ENCODE data around the gene SNX12.

The SNX12 gene

DNA sequence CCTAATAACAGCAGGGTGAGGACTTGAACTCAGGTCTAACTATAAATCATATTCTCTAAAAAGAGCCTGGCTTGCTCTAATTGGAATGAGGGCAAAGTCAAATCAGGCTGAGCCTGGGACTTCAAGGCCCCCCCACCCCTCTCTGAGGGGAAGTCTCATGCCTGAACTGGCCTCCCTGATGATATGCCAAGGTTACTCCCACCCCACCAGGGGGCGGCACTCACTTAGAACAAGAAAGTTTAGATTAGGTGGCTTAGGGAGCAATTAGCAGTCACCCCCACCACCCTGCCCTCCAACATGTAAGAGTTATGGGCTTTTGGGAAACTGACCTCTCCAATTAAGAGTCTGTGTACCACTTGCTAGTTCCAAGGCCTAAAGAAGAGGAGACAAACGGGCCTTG is 30.2 kb upstream of the SNX12 start:
- H3K27ac ChIP-seq, result no peak overlapping the region
- TF ChIP-seq ZFX (IDR thresholded peaks at IDR 0.05; ENCODE audit: borderline replicate concordance), result no peak
- TF ChIP-seq, protein P1, sequence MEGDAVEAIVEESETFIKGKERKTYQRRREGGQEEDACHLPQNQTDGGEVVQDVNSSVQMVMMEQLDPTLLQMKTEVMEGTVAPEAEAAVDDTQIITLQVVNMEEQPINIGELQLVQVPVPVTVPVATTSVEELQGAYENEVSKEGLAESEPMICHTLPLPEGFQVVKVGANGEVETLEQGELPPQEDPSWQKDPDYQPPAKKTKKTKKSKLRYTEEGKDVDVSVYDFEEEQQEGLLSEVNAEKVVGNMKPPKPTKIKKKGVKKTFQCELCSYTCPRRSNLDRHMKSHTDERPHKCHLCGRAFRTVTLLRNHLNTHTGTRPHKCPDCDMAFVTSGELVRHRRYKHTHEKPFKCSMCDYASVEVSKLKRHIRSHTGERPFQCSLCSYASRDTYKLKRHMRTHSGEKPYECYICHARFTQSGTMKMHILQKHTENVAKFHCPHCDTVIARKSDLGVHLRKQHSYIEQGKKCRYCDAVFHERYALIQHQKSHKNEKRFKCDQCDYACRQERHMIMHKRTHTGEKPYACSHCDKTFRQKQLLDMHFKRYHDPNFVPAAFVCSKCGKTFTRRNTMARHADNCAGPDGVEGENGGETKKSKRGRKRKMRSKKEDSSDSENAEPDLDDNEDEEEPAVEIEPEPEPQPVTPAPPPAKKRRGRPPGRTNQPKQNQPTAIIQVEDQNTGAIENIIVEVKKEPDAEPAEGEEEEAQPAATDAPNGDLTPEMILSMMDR (IDR thresholded peaks at IDR 0.05), result peak; percentile 39

DNA sequence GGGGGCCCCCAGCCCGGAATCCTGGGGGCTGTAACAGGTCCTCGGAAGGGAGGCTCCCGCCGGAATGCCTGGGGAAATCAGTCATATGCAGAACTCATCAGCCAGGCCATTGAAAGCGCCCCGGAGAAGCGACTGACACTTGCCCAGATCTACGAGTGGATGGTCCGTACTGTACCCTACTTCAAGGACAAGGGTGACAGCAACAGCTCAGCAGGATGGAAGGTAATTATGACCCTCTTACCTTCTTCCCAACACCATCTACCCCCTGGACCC is 28.6 kb upstream of the SNX12 start:
- TF ChIP-seq ZFX (IDR thresholded peaks at IDR 0.05; ENCODE audit: borderline replicate concordance), result no peak
- TF ChIP-seq, protein P1 (IDR thresholded peaks at IDR 0.05), result no peak
- no peak overlapping the region for H3K27ac ChIP-seq

DNA sequence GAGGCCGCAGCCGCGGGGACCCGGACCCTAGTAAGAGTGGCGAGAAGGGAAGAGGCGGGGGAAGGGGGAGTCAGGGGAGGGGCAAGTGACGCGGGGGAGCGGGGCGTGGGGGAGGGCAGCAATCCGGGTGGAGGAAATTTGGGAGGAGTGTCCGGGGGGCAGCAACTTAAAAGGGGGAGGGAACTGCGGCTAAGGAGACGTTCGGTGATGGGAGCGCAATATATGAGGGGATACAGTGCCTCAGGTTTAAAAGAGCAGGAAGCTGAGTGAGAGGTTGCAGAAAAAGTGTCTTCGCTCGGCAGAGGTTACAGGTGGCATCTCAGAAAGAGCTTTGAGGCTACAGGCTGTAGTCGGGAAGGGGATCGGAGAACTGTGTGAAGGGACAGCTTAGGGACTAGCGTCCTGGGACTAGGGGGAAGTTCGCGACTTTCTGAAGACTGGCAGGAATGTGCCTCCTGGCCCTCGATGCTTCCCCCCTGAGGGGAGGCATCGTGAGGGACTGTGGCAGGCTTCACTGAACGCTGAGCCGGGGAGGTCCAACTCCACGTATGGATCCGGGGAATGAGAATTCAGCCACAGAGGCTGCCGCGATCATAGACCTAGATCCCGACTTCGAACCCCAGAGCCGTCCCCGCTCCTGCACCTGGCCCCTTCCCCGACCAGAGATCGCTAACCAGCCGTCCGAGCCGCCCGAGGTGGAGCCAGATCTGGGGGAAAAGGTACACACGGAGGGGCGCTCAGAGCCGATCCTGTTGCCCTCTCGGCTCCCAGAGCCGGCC is 28.0 kb upstream of the SNX12 start:
- H3K27ac ChIP-seq, result no peak overlapping the region
- TF ChIP-seq, protein P1 (IDR thresholded peaks at IDR 0.05), result no peak

DNA sequence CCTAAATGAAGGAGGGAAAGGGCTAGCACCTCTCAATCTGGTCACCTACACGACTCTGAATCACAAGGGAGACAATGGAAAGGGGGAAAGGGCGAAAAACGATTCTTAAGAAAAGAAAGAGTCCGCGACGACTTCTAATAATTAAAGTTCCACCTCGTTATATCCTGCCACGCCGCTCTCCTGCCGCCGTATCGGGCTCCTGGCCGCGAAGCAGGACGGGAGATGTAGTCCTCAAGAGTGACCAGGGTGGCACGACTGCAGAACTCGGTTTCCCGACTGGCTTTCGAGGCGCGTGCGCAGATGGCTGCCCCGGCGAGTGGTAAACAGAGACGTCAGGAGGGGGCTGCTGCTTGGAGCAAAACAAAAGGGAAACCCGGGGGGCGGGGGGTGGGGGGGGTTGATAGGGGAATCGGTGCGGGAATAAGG is 27.4 kb upstream of the SNX12 start, which contains the start of gene FOXO4:
Gene FOXO4, plus strand, starts transcription at position 297 of the 426 bp plus-strand sequence. CDS start 678 bp downstream, outside the sequence.
- TF ChIP-seq ZFX (IDR thresholded peaks at IDR 0.05; ENCODE audit: borderline replicate concordance), result no peak
- TF ChIP-seq, protein P1 (IDR thresholded peaks at IDR 0.05), result no peak
- no peak within 1 kb of the TSS for H3K27ac ChIP-seq

DNA sequence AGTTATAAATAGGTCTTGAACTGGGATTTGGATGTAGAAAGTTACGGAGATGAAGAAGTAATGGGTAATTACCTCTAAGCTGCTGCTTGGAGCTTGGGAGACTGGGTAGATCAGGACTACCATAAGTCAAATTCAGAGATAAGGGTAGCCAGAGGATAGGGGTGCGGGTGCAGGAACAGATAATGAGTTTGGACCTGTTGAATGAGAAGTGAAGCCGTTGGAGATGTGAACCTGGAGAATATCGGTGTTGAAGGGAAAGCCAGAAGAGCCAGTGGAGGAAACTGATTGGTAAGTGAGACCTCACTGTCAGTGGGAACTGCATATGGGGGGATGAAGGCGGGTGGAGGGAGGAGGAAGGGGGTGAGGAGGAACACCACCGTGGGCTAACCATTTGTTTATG is 26.9 kb upstream of the SNX12 start:
- TF ChIP-seq ZFX (IDR thresholded peaks at IDR 0.05; ENCODE audit: borderline replicate concordance), result no peak
- TF ChIP-seq, protein P1 (IDR thresholded peaks at IDR 0.05), result no peak
- H3K27ac ChIP-seq, result no peak overlapping the region

DNA sequence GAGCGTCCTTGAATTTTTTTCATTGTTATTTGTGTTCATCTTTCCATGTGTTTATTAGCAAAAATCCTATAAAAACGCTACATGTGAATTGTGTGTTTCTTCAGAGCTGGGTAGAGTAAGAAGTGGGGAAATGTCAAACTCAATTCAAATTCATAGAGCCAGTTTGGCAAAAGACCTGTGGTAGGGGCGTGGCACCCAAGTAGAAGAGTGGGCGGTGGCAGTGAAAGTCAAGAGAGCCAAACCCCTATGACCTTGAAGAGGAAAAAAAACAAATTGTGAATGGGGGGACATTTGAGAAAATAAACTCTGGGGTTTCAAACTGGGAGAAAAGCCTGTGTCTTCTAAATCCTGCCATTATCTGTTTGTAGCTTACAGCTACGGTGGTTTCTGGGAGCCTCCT is 23.1 kb upstream of the SNX12 start:
- H3K27ac ChIP-seq, result no peak overlapping the region
- no peak for TF ChIP-seq ZFX (IDR thresholded peaks at IDR 0.05; ENCODE audit: borderline replicate concordance)
- TF ChIP-seq, protein P1 (IDR thresholded peaks at IDR 0.05), result no peak

DNA sequence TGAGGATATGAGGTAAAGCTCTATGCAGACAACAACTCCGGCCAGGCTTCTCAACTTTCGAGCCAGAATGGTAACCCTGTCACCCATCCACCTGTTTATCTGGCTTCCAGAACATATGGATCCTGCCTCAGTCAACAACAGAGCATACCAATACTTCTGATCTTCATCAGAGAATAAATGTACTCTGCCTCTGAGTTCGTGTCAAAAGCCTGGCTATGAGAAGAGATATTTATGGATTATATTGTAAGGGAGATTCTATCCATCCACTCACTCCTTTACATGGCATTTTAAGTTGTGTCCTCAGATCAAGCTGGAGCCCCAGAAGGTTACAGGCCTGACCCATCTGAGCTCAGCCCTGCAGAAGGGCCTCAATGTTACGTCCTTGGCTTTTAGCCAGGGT is 17.8 kb upstream of the SNX12 start:
- no peak for TF ChIP-seq ZFX (IDR thresholded peaks at IDR 0.05; ENCODE audit: borderline replicate concordance)
- TF ChIP-seq, protein P1 (IDR thresholded peaks at IDR 0.05), result no peak

More for the DNA sequence above, 17.8 kb upstream of the SNX12 start:
- H3K27ac ChIP-seq, result no peak overlapping the region

All from 22Rv1 (cell line).